NCI-H2196 treated with DMSO at 0.1 percent for 48 hours (cell line): ENCODE data around the gene ZNF423.

ENCODE experiments used
- DNase-seq: peaks from one replicate; lab custom pipeline; 2025; ENCODE audit not compliant: unreplicated experiment; lab: John Stamatoyannopoulos, UW

ZNF423 gene

GRCh38 chr16:49826515-49826914, 29.4 kb downstream of the ZNF423 start:
- DNase-seq = no peak

- DNase-seq = no peak
These were observed 30.9 kb downstream of the ZNF423 start for GRCh38 chr16:49825041-49825440.

GRCh38 chr16:49824593-49824992, 31.3 kb downstream of the ZNF423 start:
- DNase-seq = no peak

- DNase-seq = no peak
These were observed 33.1 kb downstream of the ZNF423 start for GRCh38 chr16:49822649-49823370.

- no peak for DNase-seq
These were observed 34.2 kb downstream of the ZNF423 start for GRCh38 chr16:49821614-49822282.

GRCh38 chr16:49821156-49821555, 34.8 kb downstream of the ZNF423 start:
- DNase-seq = no peak

GRCh38 chr16:49817754-49818507, 38.0 kb downstream of the ZNF423 start:
- DNase-seq = no peak

GRCh38 chr16:49816875-49817274, 39.0 kb downstream of the ZNF423 start:
- no peak for DNase-seq

- no peak for DNase-seq
These were observed 44.1 kb downstream of the ZNF423 start for GRCh38 chr16:49811644-49812334.

GRCh38 chr16:49810831-49811230, 45.1 kb downstream of the ZNF423 start:
- DNase-seq = no peak

GRCh38 chr16:49809561-49809960, 46.4 kb downstream of the ZNF423 start:
- no peak for DNase-seq

GRCh38 chr16:49809062-49809461, 46.9 kb downstream of the ZNF423 start:
- no peak for DNase-seq

- no peak for DNase-seq
These were observed 49.5 kb downstream of the ZNF423 start for GRCh38 chr16:49806446-49806845.

GRCh38 chr16:49801290-49801689, 54.6 kb downstream of the ZNF423 start:
- no peak for DNase-seq

- DNase-seq = no peak
These were observed 55.0 kb downstream of the ZNF423 start for GRCh38 chr16:49800876-49801275.

- DNase-seq = no peak
These were observed 55.5 kb downstream of the ZNF423 start for GRCh38 chr16:49800441-49800840.

- no peak for DNase-seq
These were observed 56.7 kb downstream of the ZNF423 start for GRCh38 chr16:49799172-49799571.

GRCh38 chr16:49795513-49795912, 60.4 kb downstream of the ZNF423 start:
- no peak for DNase-seq

- DNase-seq = no peak
These were observed 62.7 kb downstream of the ZNF423 start for GRCh38 chr16:49793244-49793643.

- DNase-seq = no peak
These were observed 66.3 kb downstream of the ZNF423 start for GRCh38 chr16:49789616-49790015.

- no peak for DNase-seq
These were observed 66.9 kb downstream of the ZNF423 start for GRCh38 chr16:49788986-49789385.
